Liver (tissue), 9 donors: ENCODE data around the gene NFIA. TPM values are rescaled to one million over a fixed set of nuclear protein-coding genes. Genes with fewer than 3 reads are reported as not detected.

Source experiments
- DNase-seq: peaks from one replicate; pipeline ENCODE4 v3.0.0-alpha.2; 2017; ENCODE audit warnings: low spot score
- H3K27ac ChIP-seq, 2 donors: one replicate each; pipeline ENCODE4 v1.7.0; 2013; ENCODE audit warnings: inconsistent platforms in 2 of 2, low read length in 2 of 2, control low read depth in 1 of 2, low read depth in 1 of 2, mild to moderate bottlenecking in 1 of 2
- H3K27me3 ChIP-seq, 4 donors: one replicate each; pipeline versions ENCODE4 v1.6.1 to v1.7.0; 2013; ENCODE audit warnings: low read length in 3 of 4, inconsistent platforms in 1 of 4, mild to moderate bottlenecking in 1 of 4, moderate library complexity in 1 of 4; ENCODE audit not compliant: control insufficient read depth in 4 of 4, insufficient read depth in 4 of 4
- H3K36me3 ChIP-seq, 4 donors: one replicate each; pipeline versions ENCODE4 v1.6.1 to v1.7.0; 2013; ENCODE audit warnings: low read length in 3 of 4, mild to moderate bottlenecking in 3 of 4, low read depth in 1 of 4, moderate library complexity in 1 of 4; ENCODE audit not compliant: control insufficient read depth in 4 of 4, insufficient read depth in 3 of 4
- H3K4me1 ChIP-seq, 4 donors: one replicate each; pipeline versions ENCODE4 v1.6.1 to v1.7.0; 2013; ENCODE audit warnings: low read length in 3 of 4, mild to moderate bottlenecking in 3 of 4, moderate library complexity in 1 of 4; ENCODE audit not compliant: control insufficient read depth in 4 of 4, insufficient read depth in 4 of 4
- H3K4me3 ChIP-seq, 3 donors: one replicate each; pipeline versions ENCODE4 v1.6.1 to v1.7.0; 2013; ENCODE audit warnings: low read length in 3 of 3, control low read depth in 1 of 3, low read depth in 1 of 3, mild to moderate bottlenecking in 1 of 3
- H3K9ac ChIP-seq, 2 donors: one replicate each; pipeline ENCODE4 v1.7.0; 2013; ENCODE audit warnings: low read length in 2 of 2, mild to moderate bottlenecking in 2 of 2, moderate library complexity in 2 of 2, control low read depth in 1 of 2, low read depth in 1 of 2
- H3K9me3 ChIP-seq, 4 donors: one replicate each; pipeline versions ENCODE4 v1.6.1 to v1.7.0; 2013; ENCODE audit warnings: low read length in 3 of 4; ENCODE audit not compliant: control insufficient read depth in 4 of 4
- ATF3 ChIP-seq: IDR thresholded peaks from 2 replicates; pipeline ENCODE4 v1.6.1; 2016; ENCODE audit warnings: antibody characterized with exemption
- CTCF ChIP-seq: fragments of 150-350 bp; IDR thresholded peaks from 2 replicates; pipeline ENCODE4 v1.5.1; 2017; ENCODE audit warnings: improper control_type of control experiment, low read depth, low read length; ENCODE audit not compliant: missing input control
- EGR1 ChIP-seq, 2 donors: IDR thresholded peaks; 2 replicates each; pipeline ENCODE4 v1.6.1; 2016 to 2018; ENCODE audit warnings: antibody characterized with exemption in 2 of 2, low read depth in 2 of 2
- FOXA1 ChIP-seq: IDR thresholded peaks from 2 replicates; pipeline ENCODE4 v1.6.1; 2016; ENCODE audit warnings: antibody characterized with exemption
- FOXA2 ChIP-seq: IDR thresholded peaks from 2 replicates; pipeline ENCODE4 v1.6.1; 2016; ENCODE audit warnings: antibody characterized with exemption
- HNF4A ChIP-seq, 2 donors: conservative IDR thresholded peaks; 2 replicates each; pipeline ENCODE4 v1.6.1; 2016; ENCODE audit warnings: antibody characterized with exemption in 2 of 2, mild to moderate bottlenecking in 2 of 2
- HNF4G ChIP-seq: IDR thresholded peaks from 2 replicates; pipeline ENCODE4 v1.6.1; 2016; ENCODE audit warnings: antibody characterized with exemption
- JUND ChIP-seq, 2 donors: IDR thresholded peaks; 2 replicates each; pipeline ENCODE4 v1.6.1; 2016; ENCODE audit warnings: antibody characterized with exemption in 2 of 2
- NR2F2 ChIP-seq: IDR thresholded peaks from 2 replicates; pipeline ENCODE4 v1.6.1; 2016; ENCODE audit warnings: antibody characterized with exemption
- REST ChIP-seq: IDR thresholded peaks from 2 replicates; pipeline ENCODE4 v1.6.1; 2016; ENCODE audit warnings: antibody characterized with exemption, mild to moderate bottlenecking
- RXRA ChIP-seq, 2 donors: IDR thresholded peaks; 2 replicates each; pipeline ENCODE4 v1.6.1; 2017 to 2018; ENCODE audit warnings: antibody characterized with exemption in 2 of 2, mild to moderate bottlenecking in 1 of 2
- SP1 ChIP-seq: IDR thresholded peaks from 2 replicates; pipeline ENCODE4 v1.6.1; 2018; ENCODE audit warnings: antibody characterized with exemption, mild to moderate bottlenecking
- TAF1 ChIP-seq: conservative IDR thresholded peaks from 2 replicates; pipeline ENCODE4 v1.6.1; 2016; ENCODE audit warnings: antibody characterized with exemption, mild to moderate bottlenecking
- ZBTB33 ChIP-seq: IDR thresholded peaks from 2 replicates; pipeline ENCODE4 v1.6.1; 2016; ENCODE audit warnings: antibody characterized with exemption
- WGBS: extraction: QIAGEN DNeasy Blood & Tissue Kit; methylation state at CpG from one replicate; pipeline ENCODE4 v1.1.7; 2013; 5-methylcytosine and 5-hydroxymethylcytosine counted together
- polyA plus RNA-seq, 2 donors: library from polyadenylated mRNA; stranded (reverse) in 1 of 2; unstranded in 1 of 2; fragments of 200-250 nt in 1 of 2; fragments of >200 nt in 1 of 2; fragmentation: Nextera tagmentation in 1 of 2; extraction: Ambion mirVana in 1 of 2; gene quantifications; one replicate each; pipeline versions ENCODE4 v1.2.1 to v1.2.3, GENCODE V29; 2013 to 2015
- total RNA-seq, 2 donors: library from RNA; depleted of rRNA; stranded (reverse); fragments of >200 nt; gene quantifications; one replicate each; pipeline ENCODE4 v1.2.3, GENCODE V29; 2014
- donor health status: healthy.
- donor health status: healthy.
- donor health status: healthy.
- donor health status: healthy.
- donor health status: healthy.

The NFIA gene
- total and polyA plus RNA-seq, 4 donors = 6.8 to 53.7 (median 22.2) TPM

- Histone ChIP-seq H3K9ac (no peak overlapping the region), H3K36me3 (peaks cover 2 to 30% (median 8%) of the 10 kb centered on the region in 4 donors), H3K27me3 (no peaks in the 10 kb centered on the region), H3K4me1 (no peaks in the 10 kb centered on the region), H3K9me3 (no peaks in the 10 kb centered on the region), H3K27ac (no peak overlapping the region), H3K4me3 (no peak overlapping the region)
- WGBS = 73% methylated on average over 3 of the region's 3 CpGs
- no peak for DNase-seq
- TF ChIP-seq TAF1 = no peak
- TF ChIP-seq SP1 = no peak
- TF ChIP-seq CTCF = no peak
- TF ChIP-seq HNF4G = no peak
- no peak for TF ChIP-seq ZBTB33
- TF ChIP-seq NR2F2 = no peak
- TF ChIP-seq ATF3 = no peak
- TF ChIP-seq JUND (IDR thresholded peaks at IDR 0.05) = no peak
- TF ChIP-seq FOXA2 = no peak
- TF ChIP-seq FOXA1 = no peak
- TF ChIP-seq EGR1 (IDR thresholded peaks at IDR 0.05; ENCODE audit: low read depth in 2 of 2) = no peak
These were observed 337.9 kb downstream of the NFIA start for GRCh38 chr1:61420243-61420642.

GRCh38 chr1:61420909-61421835 lies 338.8 kb downstream of the NFIA start:
- no peak for TF ChIP-seq REST
- TF ChIP-seq CTCF = no peak
- no peak for TF ChIP-seq FOXA1
- no peak for TF ChIP-seq RXRA (IDR thresholded peaks at IDR 0.05)
- TF ChIP-seq HNF4A (conservative IDR thresholded peaks at IDR 0.05) = no peak
- no peak for TF ChIP-seq JUND (IDR thresholded peaks at IDR 0.05)
- no peak for TF ChIP-seq TAF1
- no peak for TF ChIP-seq SP1
- WGBS = 95% methylated on average over 14 of the region's 14 CpGs
- H3K4me3 ChIP-seq = no peak overlapping the region
- H3K9me3 ChIP-seq = no peaks in the 10 kb centered on the region
- H3K4me1 ChIP-seq = no peaks in the 10 kb centered on the region
- H3K9ac ChIP-seq = no peak overlapping the region
- H3K27me3 ChIP-seq = no peaks in the 10 kb centered on the region
- H3K27ac ChIP-seq = no peak overlapping the region
- peaks cover 2 to 29% (median 8%) of the 10 kb centered on the region in 4 donors for H3K36me3 ChIP-seq
- DNase-seq = no peak
